WERI-Rb-1 (cell line): Measurements from ENCODE around the gene C4orf50.

Experiments used
- DNase-seq: peaks from one replicate; pipeline ENCODE4 v3.0.0-alpha.2; 2020
- H3K27ac ChIP-seq: fragments of 250-450 bp; sonication (Bioruptor Pico); 2 replicates; pipeline ENCODE4 v1.5.1; 2020; ENCODE audit warnings: mild to moderate bottlenecking, moderate library complexity
- H3K27me3 ChIP-seq: fragments of 250-450 bp; sonication (Bioruptor Pico); 2 replicates; pipeline ENCODE4 v1.5.1; 2021; ENCODE audit warnings: mild to moderate bottlenecking, low read depth, moderate library complexity; ENCODE audit not compliant: insufficient read depth, severe bottlenecking
- H3K36me3 ChIP-seq: fragments of 250-450 bp; sonication (Bioruptor Pico); 2 replicates; pipeline ENCODE4 v1.5.1; 2020; ENCODE audit warnings: mild to moderate bottlenecking, moderate library complexity
- H3K4me3 ChIP-seq: 2 replicates; pipeline ENCODE4 v1.5.1; 2011; ENCODE audit warnings: low read depth, mild to moderate bottlenecking, control low read depth, low read length
- H3K9me3 ChIP-seq: fragments of 250-450 bp; sonication (Bioruptor Pico); 2 replicates; pipeline ENCODE4 v1.5.1; 2021; ENCODE audit warnings: mild to moderate bottlenecking, moderate library complexity; ENCODE audit not compliant: severe bottlenecking
- CTCF ChIP-seq: IDR thresholded peaks from 2 replicates; pipeline ENCODE4 v1.5.1; 2011; ENCODE audit warnings: low read depth, mild to moderate bottlenecking, control low read depth, inconsistent platforms, low read length

C4orf50 gene

GRCh38 chr4:6054162-6054922 lies 36.1 kb upstream of the C4orf50 start:
- no peak for DNase-seq
- H3K9me3 ChIP-seq, result peaks cover 17% of the 10 kb centered on the region
- H3K27me3 ChIP-seq, result no peaks in the 10 kb centered on the region
- peaks cover 28% of the 10 kb centered on the region for H3K36me3 ChIP-seq
- H3K27ac ChIP-seq, result no peak overlapping the region
- no peak for TF ChIP-seq CTCF
- no peak overlapping the region for H3K4me3 ChIP-seq

DNA sequence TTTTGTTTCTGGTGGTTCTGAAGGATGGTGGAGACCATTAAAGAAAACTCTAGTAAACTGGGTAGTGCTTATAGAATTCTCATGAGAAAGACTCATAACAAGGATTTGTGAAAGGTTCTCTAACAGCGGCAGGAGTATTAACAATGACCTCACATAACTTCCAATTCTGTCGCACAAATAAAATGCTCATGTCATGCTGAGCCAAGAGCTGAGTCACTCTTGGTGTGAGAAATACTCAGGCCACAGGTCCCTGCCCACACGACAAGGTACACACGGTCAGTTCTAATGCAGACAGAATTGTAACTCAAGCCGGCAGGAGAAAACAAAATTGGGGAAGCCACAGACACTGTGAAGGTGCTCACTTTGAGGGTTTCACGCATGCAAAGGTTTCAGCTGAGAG lies 34.4 kb upstream of the C4orf50 start:
- Histone ChIP-seq H3K27ac (no peak overlapping the region), H3K9me3 (peaks cover under 1% of the 10 kb centered on the region), H3K27me3 (no peaks in the 10 kb centered on the region), H3K36me3 (peaks cover 12% of the 10 kb centered on the region), H3K4me3 (no peak overlapping the region)
- TF ChIP-seq CTCF, result no peak
- no peak for DNase-seq

DNA sequence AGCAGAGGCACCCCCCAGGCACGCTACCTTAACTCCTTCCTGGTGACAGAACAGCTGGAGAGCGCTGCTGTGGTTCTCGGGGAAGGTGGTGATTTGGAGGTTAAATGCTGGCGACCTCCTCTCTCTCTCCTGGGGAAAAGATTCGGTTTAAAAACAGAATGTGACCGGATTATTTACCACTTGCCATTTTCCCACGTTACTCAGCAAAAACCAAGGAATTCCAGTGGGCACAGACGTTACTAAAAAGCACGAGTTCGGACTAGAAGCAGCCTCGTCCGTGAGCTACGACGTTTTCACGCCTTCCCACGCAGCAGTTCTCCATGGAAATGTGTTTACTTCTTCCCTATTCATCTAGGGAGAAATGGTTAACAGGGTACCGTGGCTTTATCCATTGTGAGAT lies 32.3 kb upstream of the C4orf50 start:
- no peak overlapping the region for H3K27ac ChIP-seq
- no peaks in the 10 kb centered on the region for H3K27me3 ChIP-seq
- H3K36me3 ChIP-seq, result no peaks in the 10 kb centered on the region
- H3K4me3 ChIP-seq, result no peak overlapping the region
- DNase-seq, result no peak
- H3K9me3 ChIP-seq, result no peaks in the 10 kb centered on the region
- TF ChIP-seq CTCF, result no peak

GRCh38 chr4:6049985-6050384 lies 31.8 kb upstream of the C4orf50 start:
- no peak for TF ChIP-seq CTCF
- no peak for DNase-seq
- Histone ChIP-seq H3K27ac (no peak overlapping the region), H3K9me3 (no peaks in the 10 kb centered on the region), H3K27me3 (no peaks in the 10 kb centered on the region), H3K4me3 (no peak overlapping the region), H3K36me3 (no peaks in the 10 kb centered on the region)

DNA sequence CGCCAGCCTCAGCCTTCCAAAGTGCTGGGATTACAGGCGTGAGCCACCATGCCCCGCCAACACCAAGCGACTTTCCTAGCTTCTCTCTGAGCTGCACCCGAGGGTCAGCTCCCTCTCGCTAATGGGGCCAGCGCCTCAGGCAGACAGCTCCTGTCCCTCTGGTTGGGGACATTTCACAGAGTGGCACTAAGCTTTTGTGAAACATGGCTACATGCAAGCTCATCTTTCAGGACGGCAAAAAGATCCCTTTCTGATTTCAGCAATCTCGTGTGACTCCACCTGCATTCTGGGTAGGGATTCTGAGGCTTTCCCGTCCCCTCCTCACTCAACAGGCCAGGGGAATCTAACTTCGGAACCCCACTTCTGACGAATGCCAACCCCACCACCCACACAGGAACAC lies 31.0 kb upstream of the C4orf50 start:
- DNase-seq, result no peak
- TF ChIP-seq CTCF, result no peak
- Histone ChIP-seq H3K4me3 (no peak overlapping the region), H3K9me3 (no peaks in the 10 kb centered on the region), H3K27me3 (no peaks in the 10 kb centered on the region), H3K27ac (no peak overlapping the region), H3K36me3 (no peaks in the 10 kb centered on the region)

DNA sequence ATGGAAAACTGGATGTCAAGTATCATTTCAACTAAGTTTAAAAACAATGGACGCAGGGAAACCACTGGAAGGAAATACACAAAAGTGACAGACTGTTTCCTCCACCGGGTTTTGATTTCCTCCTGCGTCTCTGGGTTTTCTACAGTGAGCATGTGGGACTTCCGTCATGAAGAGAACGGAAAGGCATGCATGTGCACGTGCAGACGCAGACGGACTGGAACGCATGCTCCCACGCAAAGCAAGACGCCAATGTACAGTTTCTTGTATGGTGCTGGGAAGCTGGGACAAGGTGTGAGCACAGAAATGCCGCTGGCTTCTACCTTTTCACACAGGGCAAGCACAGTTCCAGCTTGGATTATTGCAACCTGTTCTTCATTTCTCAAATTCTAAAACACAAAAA lies 30.3 kb upstream of the C4orf50 start:
- no peak for TF ChIP-seq CTCF
- H3K27me3 ChIP-seq, result no peaks in the 10 kb centered on the region
- DNase-seq, result no peak

More for the DNA sequence above, 30.3 kb upstream of the C4orf50 start:
- H3K9me3 ChIP-seq, result no peaks in the 10 kb centered on the region
- no peaks in the 10 kb centered on the region for H3K36me3 ChIP-seq
- no peak overlapping the region for H3K4me3 ChIP-seq
- no peak overlapping the region for H3K27ac ChIP-seq
